GM19238 (cell line): ENCODE data around the gene AMH.

Experiments
- DNase-seq: peaks from one replicate; pipeline ENCODE4 v3.0.0; 2011; ENCODE audit warnings: low spot score; ENCODE audit not compliant: insufficient read length

The AMH gene

DNA sequence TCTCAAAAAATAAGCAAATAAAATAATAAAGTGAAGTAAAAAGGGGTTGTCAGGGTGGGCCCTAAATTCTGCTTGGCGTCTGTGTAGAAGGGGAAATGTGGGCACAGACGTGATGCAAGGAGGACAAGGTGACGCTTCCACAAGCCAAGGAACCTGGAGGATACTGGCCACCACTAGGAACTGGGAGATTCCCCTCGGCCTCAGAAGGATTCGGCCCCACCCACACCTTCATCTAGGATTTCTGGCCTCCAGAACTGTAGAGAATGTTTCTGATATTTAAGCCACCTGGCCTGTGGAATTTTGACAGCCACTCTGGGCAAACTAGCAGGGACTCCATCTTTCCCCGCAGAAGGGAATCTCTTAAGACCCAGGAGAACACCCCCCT is 14.1 kb upstream of the AMH start:
- no peak for DNase-seq

DNA sequence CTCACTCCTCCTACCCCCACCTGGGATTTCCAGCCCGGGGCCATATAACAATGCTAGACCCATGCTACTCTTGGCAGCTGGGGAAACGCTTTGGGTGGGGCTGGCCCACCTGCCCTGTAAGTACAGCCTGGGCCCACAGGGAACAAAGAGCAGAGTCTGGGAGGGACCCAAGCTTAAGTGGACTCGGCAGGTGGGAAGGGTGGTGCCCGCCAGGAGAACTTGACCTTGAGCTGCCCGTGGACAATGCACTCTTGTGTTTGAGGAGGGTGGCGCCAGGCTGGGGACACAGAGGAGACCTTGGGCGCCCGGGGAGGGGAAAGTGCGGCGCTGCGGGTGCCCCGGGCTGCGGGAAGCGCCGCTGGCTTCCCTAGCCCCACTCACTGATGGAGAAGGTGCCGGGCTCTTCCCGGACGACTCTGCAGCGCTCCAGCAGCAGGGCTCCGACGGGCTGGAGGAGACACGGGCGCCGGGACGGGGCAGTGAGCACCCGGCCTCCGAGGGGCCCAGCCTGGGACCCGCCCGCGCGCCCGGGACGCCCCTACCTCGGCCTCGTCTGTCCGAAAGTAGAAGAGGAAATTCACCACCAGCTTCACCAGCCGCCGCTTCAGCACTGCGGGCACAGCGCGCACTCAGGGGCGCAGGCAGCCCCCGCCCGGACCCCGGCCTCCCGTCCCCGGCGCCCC is 13.6 kb upstream of the AMH start:
- DNase-seq = no peak

DNA sequence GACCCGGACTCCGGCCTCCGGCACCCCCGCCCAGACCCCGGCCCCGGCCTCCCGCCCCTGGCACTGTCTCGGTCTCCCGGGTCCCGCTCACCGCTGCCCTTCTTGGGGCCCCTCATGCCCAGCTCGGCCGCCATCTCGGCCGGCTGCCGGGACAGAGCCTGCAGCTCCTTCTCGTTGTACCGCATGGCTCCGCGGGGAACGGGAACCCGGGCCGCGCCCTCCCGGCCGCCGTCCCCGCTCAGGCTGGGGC is 13.1 kb upstream of the AMH start:
- no peak for DNase-seq

DNA sequence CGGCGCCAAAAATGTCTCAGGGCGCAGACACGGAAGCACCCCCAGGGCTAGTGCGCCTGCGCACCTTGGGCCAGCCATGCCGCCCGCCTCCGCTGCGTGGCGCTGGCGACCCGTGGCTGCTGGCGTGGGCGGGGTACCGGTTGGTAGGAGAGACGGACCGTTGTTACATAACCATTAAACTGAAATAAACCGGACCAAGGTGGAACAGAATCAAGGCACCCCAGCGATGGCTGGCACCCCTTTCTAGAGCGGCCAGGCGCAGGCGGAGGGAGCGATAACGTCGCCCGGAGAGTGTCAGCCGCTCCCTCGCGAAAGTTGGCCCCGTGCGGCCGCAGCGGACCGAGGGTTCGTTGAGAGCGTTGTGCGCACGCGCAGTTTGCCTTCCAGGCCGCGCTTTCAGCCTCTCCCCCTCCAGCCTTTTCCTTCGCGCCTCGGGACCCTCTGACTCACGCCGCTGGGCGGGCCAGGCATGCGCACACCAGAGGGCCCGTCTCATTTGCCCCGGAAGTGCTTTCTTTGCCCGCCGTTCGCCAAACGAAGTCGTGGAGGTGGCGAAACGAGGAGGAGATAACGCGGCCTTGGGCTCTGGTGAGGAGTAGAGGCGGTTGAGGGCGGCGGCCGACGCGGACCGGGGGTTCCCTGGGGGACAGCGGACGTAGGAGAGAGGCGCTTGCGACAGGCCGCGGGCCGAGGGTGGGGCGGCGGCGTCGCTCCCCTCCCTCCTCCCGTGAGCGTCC is 12.6 kb upstream of the AMH start, which contains the start of the genes PLEKHJ1 and SF3A2:
Gene PLEKHJ1, minus strand, starts transcription at position 16 of the 737 bp plus-strand sequence. CDS start 81 bp downstream, outside the sequence.
Gene SF3A2, plus strand, starts transcription at position 511 of the 737 bp plus-strand sequence. CDS start 6,595 bp downstream, outside the sequence.
- DNase-seq = peak; percentile 100

DNA sequence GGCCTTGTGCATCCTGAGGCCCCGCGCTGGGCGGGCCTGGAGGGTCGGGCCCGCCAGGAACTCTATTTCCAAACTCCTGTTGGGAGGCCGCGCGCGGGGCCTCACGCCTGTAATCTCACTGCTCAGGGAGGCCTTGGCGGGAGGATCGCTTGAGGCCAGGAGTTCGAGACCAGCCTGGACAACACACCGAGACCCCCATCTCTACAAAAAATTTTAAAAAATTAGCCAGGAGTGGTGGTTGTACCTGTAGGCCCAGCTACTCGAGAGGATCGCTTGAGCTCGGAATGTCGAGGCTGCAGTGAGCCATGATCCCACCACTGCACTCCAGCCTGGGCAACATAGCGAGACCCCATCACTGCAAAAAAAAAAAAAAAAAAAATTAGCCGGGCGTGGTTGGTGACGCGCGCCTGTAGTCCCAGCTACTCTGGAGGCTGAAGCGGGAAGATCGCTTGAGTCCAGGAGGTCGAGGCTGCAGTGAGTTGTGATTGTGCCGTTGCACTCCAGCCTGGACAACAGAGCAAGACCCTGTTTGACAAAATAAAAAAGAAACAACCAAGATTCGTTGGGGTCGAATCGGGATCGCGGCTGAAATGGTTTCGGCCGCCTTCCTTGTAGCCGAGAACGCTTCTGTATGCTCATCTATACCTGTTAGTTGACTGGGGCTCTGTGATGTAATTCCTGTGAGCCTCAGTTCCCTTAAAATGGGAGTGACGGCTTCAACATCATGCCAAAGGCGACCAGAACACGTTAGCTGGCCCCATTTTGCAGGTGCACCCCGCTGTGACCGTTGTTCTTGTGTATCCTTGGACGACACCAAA is 11.9 kb upstream of the AMH start:
- DNase-seq = no peak

DNA sequence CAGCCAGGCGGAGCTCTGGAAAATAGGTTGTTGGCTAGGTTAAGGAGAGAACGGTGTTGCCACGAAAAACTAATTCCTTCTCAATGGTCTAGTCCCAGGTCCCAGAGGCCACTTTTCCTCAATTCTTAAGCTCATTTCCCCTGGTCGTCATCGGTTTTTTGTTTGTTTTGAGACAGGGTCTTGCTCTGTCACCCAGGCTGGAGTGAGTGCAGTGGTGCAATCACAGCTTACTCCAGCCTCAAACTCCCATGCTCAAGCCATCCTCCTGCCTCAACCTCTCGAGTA is 11.3 kb upstream of the AMH start:
- DNase-seq = no peak

DNA sequence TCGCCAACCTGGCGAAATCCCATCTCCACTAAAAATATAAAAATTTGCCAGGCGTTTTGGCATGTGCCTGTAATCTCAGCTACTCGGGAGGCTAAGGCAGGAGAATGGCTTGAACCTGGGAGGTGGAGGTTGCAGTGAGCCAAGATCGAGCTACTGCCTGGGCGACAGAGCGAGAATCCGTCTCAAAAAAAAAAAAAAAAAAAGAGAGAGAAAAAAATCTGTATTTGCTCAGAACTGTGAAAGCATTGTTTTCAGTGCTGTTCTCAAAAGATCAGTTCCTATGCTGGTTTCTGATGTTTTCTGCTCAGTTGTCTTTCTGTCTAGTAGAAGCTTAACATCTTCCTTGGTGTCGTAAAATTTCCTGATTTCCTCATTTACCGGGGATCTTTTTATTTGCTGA is 9.9 kb upstream of the AMH start:
- DNase-seq = no peak

DNA sequence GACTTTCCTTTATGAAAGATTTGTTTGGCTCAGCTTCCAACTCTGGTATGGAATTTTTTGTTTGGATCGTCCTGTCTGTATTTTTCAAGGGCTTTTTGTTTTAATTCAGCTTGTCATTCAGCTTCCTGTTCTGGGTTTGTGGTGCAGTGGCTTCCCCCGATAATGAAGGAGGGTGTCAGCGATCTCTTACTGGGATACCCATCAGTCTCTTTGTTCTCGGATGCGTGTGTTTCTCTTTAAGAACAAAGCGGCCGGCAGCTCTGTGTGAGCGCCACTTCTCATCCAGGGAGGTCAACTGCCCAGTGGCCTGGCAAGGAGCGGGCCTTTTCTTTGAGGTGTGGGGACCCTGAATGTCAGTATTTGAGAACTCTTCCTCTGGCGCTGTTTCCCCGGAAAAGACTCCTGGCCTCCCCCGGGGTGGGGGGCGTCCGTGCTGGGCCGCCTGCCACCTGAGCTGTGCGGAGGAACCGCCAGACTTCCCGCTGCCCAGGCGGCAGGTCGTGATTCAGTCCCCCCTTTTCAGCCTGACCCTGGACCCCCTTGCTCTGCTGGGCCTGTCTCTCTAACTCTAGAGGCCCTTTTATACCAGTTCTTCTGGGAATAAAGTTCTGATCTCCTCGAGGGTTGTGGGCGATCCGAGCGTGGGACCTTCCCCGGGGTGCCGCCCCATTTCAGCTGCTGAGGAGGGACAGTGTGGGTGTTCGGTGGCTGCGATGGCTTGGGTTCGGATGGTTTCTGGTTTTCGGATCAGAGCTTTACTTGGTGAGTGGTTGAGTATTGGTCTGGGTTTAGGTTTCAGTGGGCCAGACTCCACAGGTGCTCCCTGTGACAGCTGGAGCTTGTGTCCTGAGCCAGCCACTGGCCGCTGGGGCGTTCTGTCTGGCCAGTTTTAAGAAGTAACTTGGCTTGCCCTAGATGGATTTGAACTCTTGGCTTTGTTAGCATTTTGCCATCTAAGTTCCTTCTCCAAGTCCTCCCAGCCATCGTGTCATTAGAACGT is 9.1 kb upstream of the AMH start:
- no peak for DNase-seq

DNA sequence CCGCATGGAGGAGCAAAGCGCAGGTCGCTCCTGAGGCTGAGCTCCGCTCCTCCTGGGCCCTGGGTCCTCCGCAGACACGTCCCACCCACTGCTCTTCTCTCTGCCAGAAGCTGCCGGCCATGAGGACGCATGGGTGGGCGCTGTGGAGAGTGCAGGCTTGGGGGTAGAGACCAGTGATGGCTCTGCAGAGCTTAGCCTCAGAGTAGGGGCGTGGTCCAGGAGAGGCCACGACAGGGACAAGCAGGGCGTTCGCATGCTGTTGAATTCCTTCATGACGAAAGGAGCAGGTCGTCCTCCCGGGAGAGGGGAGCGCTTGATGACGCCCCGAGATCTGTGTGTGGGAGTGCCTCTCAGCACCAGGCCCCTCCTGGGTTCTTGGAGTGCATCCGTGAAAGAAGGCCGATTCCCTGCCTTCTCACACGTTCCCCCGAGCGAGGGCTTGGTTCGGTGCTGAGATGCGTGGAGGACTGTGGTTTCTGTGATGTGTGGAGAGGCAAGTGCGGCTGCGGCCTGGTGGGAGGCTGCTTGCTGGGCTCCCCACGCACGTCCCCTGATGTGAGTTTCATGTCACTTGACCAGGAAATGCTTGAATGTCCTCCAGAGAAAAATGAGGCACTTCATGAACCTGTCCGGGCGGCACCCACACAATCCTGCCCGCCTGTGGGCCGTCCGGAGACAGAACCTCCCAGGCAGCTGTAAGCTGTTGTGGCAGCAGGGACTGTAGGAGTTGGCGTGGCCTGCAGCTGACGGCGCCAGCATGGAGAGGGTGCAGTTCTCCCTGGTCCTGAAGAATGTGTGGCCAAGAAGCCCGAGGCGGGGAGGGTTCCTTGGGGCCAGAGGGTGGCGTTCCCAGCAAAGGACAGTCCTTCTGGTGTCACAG is 8.0 kb upstream of the AMH start:
- DNase-seq = no peak

DNA sequence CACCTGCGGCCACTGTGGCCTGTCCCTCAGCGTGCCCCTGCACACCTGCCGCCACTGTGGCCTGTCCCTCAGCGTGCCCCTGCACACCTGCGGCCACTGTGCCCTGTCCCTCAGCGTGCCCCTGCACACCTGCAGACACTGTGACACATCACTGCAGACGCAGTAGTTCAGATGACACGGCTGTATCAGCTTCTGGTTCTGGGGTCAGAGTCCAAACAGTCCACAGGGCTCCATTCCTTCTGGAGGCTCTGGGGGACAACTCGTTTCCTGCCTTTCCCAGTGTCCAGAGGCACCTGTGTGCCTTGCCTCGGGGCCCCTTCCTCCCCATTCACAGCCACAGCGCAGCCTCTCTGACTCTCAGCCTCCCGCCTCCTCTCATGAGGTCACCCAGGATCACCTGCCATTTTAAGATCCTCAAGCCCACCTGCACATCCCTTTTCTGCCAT is 7.0 kb upstream of the AMH start:
- no peak for DNase-seq

DNA sequence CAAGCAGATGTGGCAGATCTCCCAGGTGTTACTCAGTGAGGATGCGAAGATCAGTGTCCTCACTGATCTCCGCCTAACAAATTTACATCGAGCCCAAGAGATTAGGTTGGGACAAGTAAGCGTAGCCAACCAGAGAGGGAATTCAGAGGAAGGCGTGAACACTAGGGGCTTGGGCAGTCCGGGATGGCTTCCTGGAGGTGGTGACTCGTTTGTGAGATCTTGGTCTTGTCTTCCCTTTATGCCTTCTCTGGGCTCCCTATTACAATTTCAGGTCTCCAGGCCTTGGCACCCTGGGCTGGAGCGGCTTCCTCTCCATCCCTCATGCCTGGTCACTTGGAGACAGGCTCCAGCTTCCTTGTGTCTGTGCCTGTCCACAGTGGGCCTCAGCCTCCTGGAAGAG is 6.3 kb upstream of the AMH start:
- DNase-seq = no peak

DNA sequence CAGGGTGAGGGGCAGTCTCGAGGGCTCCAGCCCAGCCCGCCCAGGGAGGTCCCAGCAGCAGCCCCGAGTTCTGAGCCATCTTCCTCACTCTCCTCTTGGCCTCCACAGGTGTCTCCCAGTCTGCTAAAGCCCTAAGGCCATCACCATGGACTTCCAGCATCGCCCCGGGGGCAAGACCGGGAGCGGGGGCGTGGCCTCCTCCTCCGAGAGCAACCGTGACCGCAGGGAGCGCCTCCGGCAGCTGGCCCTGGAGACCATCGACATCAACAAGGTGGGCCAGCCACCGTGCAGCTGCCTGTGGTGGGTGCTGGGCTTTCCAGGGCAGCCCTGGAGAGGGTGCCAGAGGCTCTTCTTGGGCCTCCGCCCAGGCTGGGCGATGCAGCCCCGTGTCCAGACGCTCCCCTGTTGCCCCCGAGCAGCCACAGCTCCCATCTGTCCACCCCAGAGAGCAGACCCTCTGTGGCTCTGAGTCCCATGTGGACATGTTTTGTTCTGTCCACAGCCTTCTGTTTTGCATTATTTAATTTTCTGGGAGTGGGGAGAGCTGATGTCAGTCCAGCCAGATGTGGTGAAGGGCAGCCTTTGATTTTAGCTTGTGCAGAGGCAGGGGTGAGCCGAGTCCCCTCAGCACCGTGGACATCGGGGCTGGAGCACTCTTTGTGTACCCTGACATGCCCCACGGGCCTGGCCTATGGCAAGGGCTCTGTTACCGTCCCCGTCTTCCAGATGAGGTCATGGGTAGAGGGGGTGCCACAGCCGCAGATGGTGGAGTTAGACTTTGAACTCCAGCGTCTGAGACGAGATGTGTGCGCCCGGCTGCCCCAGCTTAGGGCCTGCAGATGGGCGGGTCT is 5.6 kb upstream of the AMH start:
- no peak for DNase-seq

DNA sequence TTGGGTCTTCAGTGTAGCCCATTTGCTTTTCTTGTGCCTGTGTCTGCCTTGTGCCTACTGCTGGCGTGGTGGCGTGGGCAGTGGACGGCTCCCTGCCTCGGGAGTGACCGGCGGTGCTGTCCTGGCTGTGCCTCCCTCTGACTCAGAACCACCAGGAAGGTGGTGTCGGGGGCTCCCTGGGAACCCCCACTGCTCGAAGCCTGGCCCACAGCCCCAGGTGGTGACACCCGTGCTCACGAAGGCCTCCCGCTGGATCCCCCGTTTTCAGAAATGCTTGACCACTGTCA is 5.1 kb upstream of the AMH start:
- DNase-seq = no peak

DNA sequence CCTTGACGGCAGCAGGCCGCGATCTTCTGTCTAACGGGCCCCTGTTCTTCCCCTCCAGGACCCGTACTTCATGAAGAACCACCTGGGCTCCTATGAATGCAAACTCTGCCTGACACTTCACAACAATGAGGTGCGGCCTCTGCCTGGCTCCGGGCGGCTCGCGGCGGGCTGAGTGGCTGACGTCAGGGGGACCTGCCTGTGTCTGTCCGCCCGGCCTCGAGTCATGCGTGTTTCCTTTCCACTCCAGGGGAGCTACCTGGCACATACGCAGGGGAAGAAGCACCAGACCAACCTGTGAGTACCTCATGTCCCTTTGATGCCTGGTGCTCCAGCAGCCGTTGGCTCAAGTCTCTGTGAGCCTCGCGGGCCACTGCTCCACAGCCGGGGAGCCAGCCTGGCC is 4.6 kb upstream of the AMH start:
- DNase-seq = no peak

DNA sequence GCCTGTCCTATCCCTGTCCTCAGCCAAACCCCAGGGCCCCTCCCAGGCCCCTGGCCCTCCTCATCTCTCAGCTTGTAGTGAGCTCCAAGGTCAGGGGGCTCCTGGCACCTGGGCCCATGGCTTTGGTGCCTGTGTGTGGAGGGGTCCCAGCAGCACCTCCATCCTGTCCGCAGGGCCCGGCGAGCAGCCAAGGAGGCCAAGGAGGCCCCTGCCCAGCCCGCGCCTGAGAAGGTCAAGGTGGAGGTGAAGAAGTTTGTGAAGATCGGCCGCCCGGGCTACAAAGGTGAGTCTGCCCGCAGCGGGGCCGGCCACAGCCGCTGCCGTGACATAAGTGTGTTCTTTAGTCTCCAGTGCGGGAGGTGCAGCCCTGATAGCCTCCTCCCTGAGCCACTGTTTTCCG is 3.9 kb upstream of the AMH start:
- DNase-seq = no peak

DNA sequence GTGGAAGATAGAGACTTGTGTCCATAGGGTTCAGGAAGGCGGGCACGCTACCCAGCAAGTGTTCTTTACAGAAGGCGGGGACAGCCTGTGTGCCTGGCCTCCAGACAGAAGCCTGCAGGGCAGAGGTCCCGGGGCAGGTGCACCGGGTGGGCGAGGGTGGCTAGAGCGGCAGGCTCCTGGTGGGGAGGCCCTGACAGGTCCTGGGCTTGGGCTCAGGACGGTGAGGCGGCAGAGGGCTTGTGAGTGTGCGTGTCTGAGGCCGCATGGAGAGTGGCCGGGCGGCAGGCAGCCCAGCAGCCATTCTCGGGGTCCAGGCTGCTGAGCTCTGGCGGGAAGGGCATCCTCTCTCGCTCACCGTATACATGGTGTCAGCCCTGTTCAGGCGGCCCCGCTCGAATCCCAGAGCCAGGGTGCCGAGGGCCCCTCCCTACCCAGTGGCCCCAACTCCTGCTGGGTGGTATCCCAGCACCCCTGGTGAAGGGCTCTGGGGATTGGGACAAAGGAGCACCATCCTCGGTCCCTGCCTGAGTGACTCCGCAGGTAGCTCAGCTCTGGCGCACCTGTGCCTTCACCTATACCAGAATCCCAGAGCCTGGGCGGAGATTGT is 3.0 kb upstream of the AMH start:
- no peak for DNase-seq

DNA sequence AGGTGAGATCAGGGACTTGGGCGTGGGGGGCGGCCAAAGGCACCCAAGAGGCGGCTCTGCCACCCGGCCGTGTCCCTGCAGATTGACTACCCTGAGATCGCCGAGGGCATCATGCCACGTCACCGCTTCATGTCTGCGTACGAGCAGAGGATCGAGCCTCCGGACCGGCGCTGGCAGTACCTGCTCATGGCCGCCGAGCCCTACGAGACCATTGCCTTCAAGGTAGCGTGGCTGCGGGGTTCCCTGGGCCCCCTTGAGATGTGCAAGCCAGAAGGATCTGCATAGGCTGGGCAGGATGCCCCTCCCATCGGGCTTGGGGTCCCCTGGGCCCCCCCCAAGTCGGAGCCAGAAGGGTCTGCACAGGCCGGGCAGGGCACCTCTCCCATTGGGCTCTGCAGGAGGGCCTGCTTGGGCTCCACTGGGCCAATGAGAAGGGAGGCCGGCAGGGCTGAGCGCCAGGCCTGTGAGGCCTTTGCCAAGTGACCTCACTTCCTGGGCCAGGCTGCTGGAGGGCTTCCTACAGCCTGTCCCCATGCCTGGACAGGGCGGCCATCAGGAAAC is 2.2 kb upstream of the AMH start:
- no peak for DNase-seq

DNA sequence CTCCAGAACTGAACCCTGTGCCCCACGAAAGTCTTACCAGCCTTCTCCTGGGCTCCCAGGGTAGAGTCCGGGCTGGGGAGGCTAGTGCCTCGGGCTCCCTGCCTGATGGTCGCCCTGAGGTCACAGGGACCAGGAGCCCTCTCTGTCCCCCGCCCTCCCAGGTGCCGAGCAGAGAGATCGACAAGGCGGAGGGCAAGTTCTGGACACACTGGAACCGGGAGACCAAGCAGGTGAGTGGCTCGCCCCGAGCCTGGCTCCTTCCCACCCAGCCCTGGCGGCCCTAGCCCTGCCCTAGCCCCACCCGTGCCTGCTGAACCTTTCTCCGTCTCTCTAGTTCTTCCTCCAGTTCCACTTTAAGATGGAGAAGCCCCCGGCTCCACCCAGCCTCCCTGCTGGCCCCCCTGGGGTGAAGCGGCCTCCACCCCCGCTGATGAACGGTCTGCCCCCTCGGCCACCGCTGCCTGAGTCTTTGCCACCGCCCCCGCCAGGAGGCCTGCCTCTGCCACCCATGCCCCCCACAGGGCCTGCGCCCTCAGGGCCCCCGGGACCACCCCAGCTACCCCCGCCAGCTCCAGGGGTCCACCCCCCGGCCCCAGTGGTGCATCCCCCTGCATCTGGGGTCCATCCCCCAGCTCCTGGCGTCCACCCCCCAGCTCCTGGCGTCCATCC is 1.6 kb upstream of the AMH start:
- DNase-seq = no peak
